HG02798 (cell line): ENCODE results near the gene DTNBP1.
A peak's percentile ranks its signal among the peaks of the same experiment; 100 is the strongest.

Source experiments
- ATAC-seq: cut with Tn5 transposase; IDR thresholded peaks from one replicate; pipeline ENCODE4 v1.9.1; 2021; ENCODE audit warnings: mild to moderate bottlenecking; ENCODE audit not compliant: unreplicated experiment, poor library complexity

DTNBP1 gene

DNA sequence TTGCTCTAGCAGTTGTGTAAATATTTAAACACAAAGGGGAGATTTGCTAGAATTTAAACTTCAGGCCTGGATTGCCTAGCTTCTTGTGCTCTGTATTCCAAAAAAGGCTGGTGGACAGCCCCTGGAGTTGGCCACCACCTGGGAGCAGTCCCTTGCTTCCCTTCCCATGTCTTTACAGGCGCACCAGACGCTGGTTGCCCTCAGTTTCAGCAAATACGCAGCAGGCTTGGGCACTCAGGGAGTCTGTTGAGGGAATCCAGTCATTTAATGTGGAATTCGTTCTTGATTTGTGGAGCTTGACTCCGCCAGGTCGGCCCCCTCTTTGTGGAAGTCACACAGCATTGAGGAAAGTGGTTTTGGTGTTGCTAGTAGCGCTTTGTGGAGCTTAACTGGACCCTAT, 156.8 kb downstream of the DTNBP1 start:
- ATAC-seq: no peak

DNA sequence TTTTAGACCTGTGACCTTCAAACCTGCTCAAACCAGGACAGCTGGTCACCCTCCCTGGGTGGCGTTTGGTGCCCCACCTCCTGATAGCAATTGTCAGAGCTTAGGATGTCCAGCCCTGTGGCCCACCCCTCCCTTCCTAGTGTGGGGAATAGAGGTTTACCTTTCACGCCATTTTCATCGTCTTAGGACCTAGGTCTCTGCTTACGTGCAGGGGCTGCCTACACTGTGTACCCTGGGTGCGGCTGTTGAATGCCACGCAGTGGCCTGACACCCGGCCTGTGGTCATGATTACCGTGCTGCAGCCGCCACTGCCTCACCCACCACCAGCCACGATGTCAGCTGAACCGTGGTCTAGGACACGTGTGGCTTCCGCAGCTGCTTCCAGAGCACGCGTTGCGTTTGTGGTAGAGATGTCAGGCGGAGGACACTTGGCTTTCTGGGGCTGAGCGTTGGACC, 157.3 kb downstream of the DTNBP1 start:
- ATAC-seq: no peak

- no peak for ATAC-seq
These were observed 158.1 kb downstream of the DTNBP1 start for GRCh38 chr6:15504581-15505350.

DNA sequence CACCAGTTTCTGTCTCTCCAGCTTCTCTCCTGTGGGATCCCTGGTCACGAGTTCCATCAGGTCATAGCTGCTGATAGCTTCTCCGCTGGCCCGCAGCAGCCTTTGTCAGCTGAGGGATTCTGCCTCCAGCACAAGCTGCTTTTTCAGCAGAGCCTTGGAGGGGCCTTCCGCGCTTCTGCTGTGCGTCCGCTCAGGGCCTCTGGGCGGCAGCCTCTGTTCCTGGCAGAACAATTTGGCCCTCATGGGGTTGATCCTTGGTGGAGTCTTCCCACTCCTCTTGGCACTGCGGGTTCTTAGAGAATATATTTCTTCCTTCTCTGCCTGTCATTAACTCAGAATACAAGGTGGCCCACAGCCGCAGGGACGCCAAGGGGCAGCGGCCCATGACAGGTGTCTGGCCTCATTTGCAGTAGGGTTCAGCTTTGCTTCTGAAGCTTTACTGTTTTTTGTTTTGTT, 158.8 kb downstream of the DTNBP1 start:
- ATAC-seq: no peak

DNA sequence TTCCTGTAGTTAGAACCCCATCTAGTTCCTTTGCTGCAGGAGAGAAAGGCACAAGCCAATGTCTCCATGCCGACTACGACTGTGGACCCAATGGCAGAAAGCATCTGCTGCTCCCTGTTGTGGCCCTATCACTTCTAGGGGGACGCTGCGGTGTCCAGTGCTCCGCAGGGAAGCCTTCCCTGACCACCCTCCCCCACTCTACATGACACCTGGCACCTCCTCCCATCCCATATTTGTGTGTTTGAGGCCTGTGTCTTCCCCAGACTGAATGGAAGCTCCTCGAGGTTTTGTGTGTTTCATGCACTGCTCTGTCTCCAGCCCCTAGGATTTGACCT, 159.5 kb downstream of the DTNBP1 start:
- no peak for ATAC-seq

DNA sequence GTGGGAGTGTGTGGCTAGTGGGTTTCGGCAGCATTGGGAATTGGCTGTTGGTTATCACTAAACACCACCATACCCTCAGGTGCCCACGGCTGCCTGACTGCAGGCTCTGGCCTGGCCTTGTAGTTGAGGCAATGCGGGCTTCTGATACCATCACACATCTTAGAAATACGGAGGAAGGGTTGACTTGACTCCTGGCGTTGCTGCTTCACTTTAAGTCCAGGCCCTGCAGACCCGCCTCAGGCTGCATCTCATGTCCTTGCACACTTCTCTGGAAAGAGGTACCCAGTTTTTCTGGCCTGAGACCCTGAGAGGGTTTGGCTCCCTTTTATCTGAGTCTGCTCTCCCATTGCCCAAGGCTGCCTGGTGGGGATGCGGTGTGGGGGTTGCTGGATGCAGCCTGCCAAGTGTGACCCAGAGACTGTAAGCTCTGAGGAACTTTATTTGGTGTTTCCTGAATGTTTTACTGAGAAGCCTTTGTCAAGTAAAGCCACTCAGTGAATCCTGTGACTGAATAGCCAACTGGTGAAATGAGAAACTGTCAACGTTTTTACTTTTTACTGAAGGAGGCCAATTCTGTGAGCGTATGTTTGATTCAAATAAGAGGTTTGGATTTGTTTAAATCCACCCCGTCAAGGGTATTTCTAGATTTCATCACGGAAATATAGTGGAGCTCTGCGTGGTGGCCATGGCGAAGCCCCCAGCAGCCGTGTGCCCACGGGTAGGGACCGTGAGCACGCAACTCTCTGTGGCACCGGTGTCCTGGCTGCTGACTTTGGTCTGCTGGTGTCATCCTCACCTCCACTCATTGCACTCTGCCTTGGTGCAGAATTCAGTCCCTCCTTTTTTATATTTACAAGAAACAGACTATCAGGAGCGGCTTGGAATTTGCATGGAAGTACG, 160.1 kb downstream of the DTNBP1 start:
- ATAC-seq: no peak

DNA sequence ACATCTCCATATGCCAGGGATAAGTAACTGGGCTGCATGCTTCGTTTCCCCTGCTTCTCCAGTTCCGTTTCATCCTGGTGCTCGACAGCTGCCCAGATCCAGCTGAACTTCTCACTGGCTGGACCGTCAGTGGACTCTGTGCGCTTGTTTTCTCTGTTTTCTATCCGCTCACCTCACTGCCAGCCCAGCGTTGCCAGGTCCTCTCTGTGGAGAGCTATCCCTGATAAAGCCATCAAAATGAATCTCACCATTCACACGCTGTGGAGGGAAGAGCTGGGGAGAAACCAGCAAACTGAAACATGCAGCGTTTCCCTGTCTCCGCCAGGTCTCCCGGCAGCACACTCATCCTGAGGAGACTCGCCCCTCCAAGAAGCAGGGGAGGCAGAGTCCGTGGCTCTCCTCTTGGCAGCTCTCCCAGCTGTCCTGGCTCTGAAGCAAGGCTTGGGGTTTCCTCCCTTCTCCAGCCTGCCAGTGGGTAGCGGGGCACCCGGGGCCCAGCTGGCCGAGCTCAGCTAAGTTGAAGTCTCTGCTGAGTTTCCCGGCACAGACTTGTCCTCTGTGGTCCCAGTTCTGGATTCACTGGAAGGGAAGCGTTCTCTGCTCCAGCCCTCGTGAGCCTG, 160.9 kb downstream of the DTNBP1 start:
- no peak for ATAC-seq

- ATAC-seq: no peak
These were observed 161.7 kb downstream of the DTNBP1 start for GRCh38 chr6:15500901-15501825.

- no peak for ATAC-seq
These were observed 162.6 kb downstream of the DTNBP1 start for GRCh38 chr6:15500078-15500740.

DNA sequence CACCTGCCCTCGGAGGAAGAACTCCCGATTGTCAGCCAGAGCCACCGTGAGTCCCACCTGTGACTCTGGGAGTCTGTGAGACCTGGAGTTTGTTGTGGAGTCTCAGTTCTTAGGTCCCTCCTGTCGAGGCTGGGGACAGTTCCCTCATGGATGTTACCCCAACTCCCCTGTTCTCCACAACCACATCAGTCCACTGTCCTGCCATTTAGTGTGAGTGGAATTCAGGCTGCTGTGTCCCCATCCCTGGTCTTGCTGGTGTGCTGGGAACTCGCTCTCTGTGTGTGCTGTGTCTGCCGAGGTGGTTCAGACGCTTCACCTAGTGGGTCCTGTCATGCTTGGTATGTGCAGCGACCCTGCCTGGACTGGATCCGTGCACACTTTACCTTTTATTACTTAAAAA, 163.2 kb downstream of the DTNBP1 start:
- no peak for ATAC-seq

GRCh38 chr6:15499125-15499524, 163.7 kb downstream of the DTNBP1 start:
- ATAC-seq: no peak

DNA sequence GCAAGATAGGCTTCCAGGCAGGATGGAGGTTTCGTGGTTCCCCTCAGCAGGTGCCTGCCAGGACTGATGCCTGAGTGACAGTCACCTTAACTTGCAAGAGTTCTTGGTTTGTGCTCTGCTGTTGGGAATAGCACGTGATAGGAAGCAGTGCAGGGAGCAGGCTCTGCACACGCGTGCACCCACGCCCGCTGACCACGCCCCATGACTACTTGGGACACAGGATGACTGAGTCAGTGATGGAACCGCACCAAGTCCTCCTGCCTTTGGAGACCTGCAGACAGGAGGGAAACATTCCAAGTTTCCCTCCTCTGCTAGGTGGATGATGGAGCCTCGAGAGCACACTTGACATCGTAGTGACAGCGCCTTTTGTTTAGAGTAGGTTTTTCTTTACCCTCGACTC, 164.2 kb downstream of the DTNBP1 start:
- ATAC-seq: no peak

- no peak for ATAC-seq
These were observed 166.3 kb downstream of the DTNBP1 start for GRCh38 chr6:15496345-15497131.

GRCh38 chr6:15495375-15495901, 167.4 kb downstream of the DTNBP1 start:
- no peak for ATAC-seq

- no peak for ATAC-seq
These were observed 169.2 kb downstream of the DTNBP1 start for GRCh38 chr6:15493437-15494168.

GRCh38 chr6:15491986-15492269, 170.9 kb downstream of the DTNBP1 start:
- no peak for ATAC-seq

- ATAC-seq: peak; percentile 42
These were observed 171.4 kb downstream of the DTNBP1 start for GRCh38 chr6:15491255-15491985.
